Sigmoid colon (tissue), 7 donors: ENCODE data around the gene LEAP2. TPM values are rescaled to one million over a fixed set of nuclear protein-coding genes. Genes with fewer than 3 reads are reported as not detected.

Source experiments
- DNase-seq: peaks from one replicate; pipeline ENCODE4 v3.0.0-alpha.2; 2019
- H3K27ac ChIP-seq, 4 donors: fragments of 200-600 bp; sonication (generic); one replicate each; pipeline ENCODE4 v1.5.1; 2016 to 2019; ENCODE audit warnings: mild to moderate bottlenecking in 1 of 4
- H3K27me3 ChIP-seq, 3 donors: fragments of 200-600 bp; sonication (generic); one replicate each; pipeline ENCODE4 v1.5.1; 2019; ENCODE audit warnings: mild to moderate bottlenecking in 1 of 3
- H3K36me3 ChIP-seq, 4 donors: fragments of 200-600 bp; sonication (generic); one replicate each; pipeline ENCODE4 v1.5.1; 2016 to 2019
- H3K4me1 ChIP-seq, 4 donors: fragments of 200-600 bp; sonication (generic); one replicate each; pipeline ENCODE4 v1.5.1; 2017 to 2019
- H3K4me3 ChIP-seq, 4 donors: fragments of 200-600 bp; sonication (generic); one replicate each; pipeline ENCODE4 v1.5.1; 2017 to 2019; ENCODE audit warnings: mild to moderate bottlenecking in 2 of 4, moderate library complexity in 1 of 4
- H3K9me3 ChIP-seq, 4 donors: fragments of 200-600 bp in 3 of 4; sonication (generic) in 3 of 4; one replicate each; pipeline versions ENCODE4 v1.5.1 to v1.6.1; 2013 to 2019
- EP300 ChIP-seq, 4 donors: sonication (generic); formaldehyde crosslinking; IDR thresholded peaks; one replicate each; pipeline ENCODE4 v1.6.1; 2017; ENCODE audit warnings: antibody characterized with exemption in 4 of 4
- POLR2A ChIP-seq, 2 donors: fragments of 450-650 bp; IDR thresholded peaks; one replicate each; pipeline ENCODE4 v1.6.1; 2016; ENCODE audit warnings: antibody characterized with exemption in 2 of 2, mild to moderate bottlenecking in 2 of 2, moderate library complexity in 2 of 2
- POLR2AphosphoS5 ChIP-seq, 4 donors: sonication (generic); formaldehyde crosslinking; IDR thresholded peaks; one replicate each; pipeline ENCODE4 v1.6.1; 2017; ENCODE audit warnings: antibody characterized with exemption in 4 of 4
- WGBS, 2 donors: extraction: QIAGEN DNeasy Blood & Tissue Kit; methylation state at CpG; one replicate each; pipeline ENCODE4 v1.1.7; 2013; 5-methylcytosine and 5-hydroxymethylcytosine counted together
- intact Hi-C: fragments of 100-400 bp; cut with DNase I; formaldehyde crosslinking; loops from one replicate; pipeline ENCODE4 v1.15.1; 2023
- polyA plus RNA-seq, 3 donors: library from polyadenylated mRNA; stranded (reverse); fragments of 200-250 nt; gene quantifications; one replicate each; pipeline ENCODE4 v1.2.3, GENCODE V29; 2013
- total RNA-seq, 4 donors: library from RNA; depleted of rRNA; stranded (reverse); fragments of >200 nt; gene quantifications; one replicate each; pipeline ENCODE4 v1.1.0, GENCODE V29; 2016
- TF ChIP-seq, protein P1 (sequence below), 4 experiments: fragments of 450-650 bp in 3 of 4; fragments of 200-600 bp in 1 of 4; IDR thresholded peaks; one replicate each; pipeline ENCODE4 v1.5.1; 2016 to 2019; ENCODE audit warnings: antibody characterized with exemption in 4 of 4, mild to moderate bottlenecking in 3 of 4, moderate library complexity in 2 of 4
- donor health status: healthy with polysubstance abuse.
- donor health status: Bipolar disorder and iron deficiency.
- donor health status: healthy.

Gene LEAP2
- total and polyA plus RNA-seq, 7 donors: 0.36 to 1.7 (median 0.99) TPM

DNA sequence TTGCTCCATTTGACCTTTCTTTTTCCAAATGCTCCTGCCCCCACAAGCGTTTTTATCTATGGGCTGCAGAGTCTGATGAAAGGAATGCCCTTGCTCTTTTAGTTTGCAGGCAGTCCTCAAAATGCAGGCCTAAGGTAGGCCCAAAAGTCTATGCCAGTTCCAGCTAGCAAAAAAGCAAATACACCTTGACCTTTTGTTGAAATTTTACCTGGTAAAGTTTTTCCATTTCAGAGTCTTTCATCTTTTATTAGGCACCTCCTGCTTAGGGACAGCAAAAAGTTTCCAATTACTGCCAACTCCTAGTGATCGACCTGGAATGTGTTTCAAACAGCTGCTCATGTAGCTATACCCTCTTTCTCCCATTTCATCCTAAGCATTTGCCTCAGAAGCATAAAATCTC lies 2.7 kb upstream of the LEAP2 start:
- intact Hi-C loops: no loop called here
- TF ChIP-seq, protein P1, sequence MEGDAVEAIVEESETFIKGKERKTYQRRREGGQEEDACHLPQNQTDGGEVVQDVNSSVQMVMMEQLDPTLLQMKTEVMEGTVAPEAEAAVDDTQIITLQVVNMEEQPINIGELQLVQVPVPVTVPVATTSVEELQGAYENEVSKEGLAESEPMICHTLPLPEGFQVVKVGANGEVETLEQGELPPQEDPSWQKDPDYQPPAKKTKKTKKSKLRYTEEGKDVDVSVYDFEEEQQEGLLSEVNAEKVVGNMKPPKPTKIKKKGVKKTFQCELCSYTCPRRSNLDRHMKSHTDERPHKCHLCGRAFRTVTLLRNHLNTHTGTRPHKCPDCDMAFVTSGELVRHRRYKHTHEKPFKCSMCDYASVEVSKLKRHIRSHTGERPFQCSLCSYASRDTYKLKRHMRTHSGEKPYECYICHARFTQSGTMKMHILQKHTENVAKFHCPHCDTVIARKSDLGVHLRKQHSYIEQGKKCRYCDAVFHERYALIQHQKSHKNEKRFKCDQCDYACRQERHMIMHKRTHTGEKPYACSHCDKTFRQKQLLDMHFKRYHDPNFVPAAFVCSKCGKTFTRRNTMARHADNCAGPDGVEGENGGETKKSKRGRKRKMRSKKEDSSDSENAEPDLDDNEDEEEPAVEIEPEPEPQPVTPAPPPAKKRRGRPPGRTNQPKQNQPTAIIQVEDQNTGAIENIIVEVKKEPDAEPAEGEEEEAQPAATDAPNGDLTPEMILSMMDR (IDR thresholded peaks at IDR 0.05): no peak
- no peak for TF ChIP-seq POLR2AphosphoS5 (IDR thresholded peaks at IDR 0.05)
- TF ChIP-seq EP300 (IDR thresholded peaks at IDR 0.05): no peak
- TF ChIP-seq POLR2A (IDR thresholded peaks at IDR 0.05): no peak
- Histone ChIP-seq H3K4me1 (peaks cover 0 to 28% (median 16%) of the 10 kb centered on the region in 4 donors), H3K27ac (no peak overlapping the region), H3K9me3 (no peaks in the 10 kb centered on the region), H3K27me3 (no peaks in the 10 kb centered on the region), H3K4me3 (no peak overlapping the region), H3K36me3 (peaks cover 0 to 53% (median 10%) of the 10 kb centered on the region in 4 donors)
- 68 to 78% methylated on average over 2 of the region's 2 CpGs for WGBS, 2 donors
- no peak for DNase-seq

DNA sequence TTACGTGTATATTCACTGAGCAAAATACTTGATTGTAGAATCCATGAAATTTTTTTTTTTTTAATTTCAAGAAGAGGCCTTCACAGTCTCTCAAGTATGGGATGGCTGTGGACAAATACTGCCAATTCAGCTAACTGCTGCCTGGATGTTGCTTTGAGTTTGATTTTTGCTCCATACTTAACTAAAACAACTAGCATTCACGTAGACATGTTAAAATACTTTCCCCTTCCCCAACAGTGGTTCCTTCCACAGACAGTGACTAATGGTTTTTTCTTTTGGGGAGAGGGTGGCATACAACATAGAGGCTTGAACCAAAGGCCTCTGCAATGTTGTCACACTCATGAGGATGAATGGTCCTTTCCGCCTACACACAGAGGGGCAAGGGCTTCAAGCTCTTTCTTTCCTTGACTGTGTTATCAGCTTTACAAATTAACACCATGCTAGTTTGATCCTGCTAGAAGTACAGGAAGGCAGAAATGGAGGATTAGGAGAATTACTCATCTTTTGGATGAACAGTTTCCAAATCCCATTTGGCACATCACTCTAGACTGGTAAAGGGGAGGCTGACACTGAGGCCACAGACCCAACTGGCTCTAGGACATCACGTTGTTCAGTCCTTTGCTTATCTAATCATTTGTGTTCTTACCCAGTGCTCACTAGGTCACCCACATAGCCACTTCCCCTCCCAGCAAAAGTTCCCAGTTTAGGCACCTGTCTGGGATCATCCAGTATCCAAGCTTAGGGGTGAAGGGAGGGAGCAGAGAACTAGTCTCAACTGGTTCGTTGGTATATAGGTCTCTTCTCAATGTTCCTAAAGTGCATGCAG lies 1.8 kb upstream of the LEAP2 start:
- H3K27me3 ChIP-seq: no peaks in the 10 kb centered on the region
- no peak overlapping the region for H3K4me3 ChIP-seq
- peaks cover 0 to 24% (median 13%) of the 10 kb centered on the region in 4 donors for H3K4me1 ChIP-seq
- H3K27ac ChIP-seq: no peak overlapping the region
- H3K36me3 ChIP-seq: peaks cover 0 to 61% (median 11%) of the 10 kb centered on the region in 4 donors
- no peaks in the 10 kb centered on the region for H3K9me3 ChIP-seq
- DNase-seq: no peak
- WGBS, 2 donors: 90 to 91% methylated on average over 5 of the region's 5 CpGs
- TF ChIP-seq POLR2AphosphoS5 (IDR thresholded peaks at IDR 0.05) (peak in 1 of 4 donors; percentile 4), EP300 (IDR thresholded peaks at IDR 0.05) (no peak)
- intact Hi-C loops: no loop called here

DNA sequence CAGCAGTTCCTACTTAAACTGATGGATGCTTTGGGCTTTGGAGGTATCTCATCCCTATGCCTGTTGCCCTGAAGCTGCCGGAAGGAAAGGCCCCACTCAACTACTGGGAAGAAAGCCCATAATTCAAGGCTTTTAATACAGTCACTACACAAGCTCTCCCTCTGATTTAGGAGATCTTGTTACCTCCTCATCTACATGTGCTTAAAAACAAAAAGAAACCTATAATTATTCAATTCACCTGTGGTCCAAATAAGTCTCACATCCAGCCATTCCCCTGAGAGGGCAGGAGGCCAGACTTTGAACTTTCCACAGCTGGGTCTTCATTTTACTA lies 715 bp upstream of the LEAP2 start:
- H3K27ac ChIP-seq: peak overlapping the region in 1 of 4 donors; percentile 17
- whole genome bisulfite sequencing, 2 donors: 100% methylated on average over 1 of the region's 1 CpG
- H3K36me3 ChIP-seq: peaks cover 0 to 68% (median 11%) of the 10 kb centered on the region in 4 donors
- intact Hi-C loops: no loop called here
- H3K4me1 ChIP-seq: peaks cover 0 to 19% (median 11%) of the 10 kb centered on the region in 4 donors
- H3K27me3 ChIP-seq: no peaks in the 10 kb centered on the region
- H3K4me3 ChIP-seq: no peak overlapping the region
- TF ChIP-seq, protein P1 (IDR thresholded peaks at IDR 0.05): no peak
- TF ChIP-seq POLR2A (IDR thresholded peaks at IDR 0.05): no peak
- no peak for DNase-seq
- H3K9me3 ChIP-seq: no peaks in the 10 kb centered on the region

DNA sequence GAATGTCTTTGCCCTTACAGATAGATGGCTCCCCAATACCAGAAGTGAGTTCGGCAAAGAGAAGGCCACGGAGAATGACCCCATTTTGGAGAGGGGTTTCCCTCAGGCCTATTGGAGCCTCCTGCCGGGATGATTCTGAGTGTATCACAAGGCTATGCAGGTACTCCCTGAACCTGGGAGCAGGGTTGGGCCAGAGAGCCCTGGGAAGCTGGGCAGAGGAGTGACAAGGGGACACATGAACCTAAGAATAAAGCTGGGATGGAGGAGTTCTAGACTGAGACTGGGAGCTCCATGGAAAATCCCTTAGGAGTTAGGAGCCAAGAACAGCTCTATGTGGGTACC lies 433 bp downstream of the LEAP2 start:
- H3K9me3 ChIP-seq: no peaks in the 10 kb centered on the region
- 96 to 97% methylated on average over 3 of the region's 3 CpGs for WGBS, 2 donors
- no peaks in the 10 kb centered on the region for H3K27me3 ChIP-seq
- TF ChIP-seq POLR2AphosphoS5 (IDR thresholded peaks at IDR 0.05) (no peak), POLR2A (IDR thresholded peaks at IDR 0.05) (no peak), EP300 (IDR thresholded peaks at IDR 0.05) (no peak)
- TF ChIP-seq, protein P1 (IDR thresholded peaks at IDR 0.05): no peak
- no peak overlapping the region for H3K4me3 ChIP-seq
- H3K36me3 ChIP-seq: peaks cover 0 to 67% (median 11%) of the 10 kb centered on the region in 4 donors
- H3K27ac ChIP-seq: no peak overlapping the region
- no peak for DNase-seq
- H3K4me1 ChIP-seq: peaks cover 0 to 20% (median 11%) of the 10 kb centered on the region in 4 donors
- intact Hi-C loops: no loop called here

DNA sequence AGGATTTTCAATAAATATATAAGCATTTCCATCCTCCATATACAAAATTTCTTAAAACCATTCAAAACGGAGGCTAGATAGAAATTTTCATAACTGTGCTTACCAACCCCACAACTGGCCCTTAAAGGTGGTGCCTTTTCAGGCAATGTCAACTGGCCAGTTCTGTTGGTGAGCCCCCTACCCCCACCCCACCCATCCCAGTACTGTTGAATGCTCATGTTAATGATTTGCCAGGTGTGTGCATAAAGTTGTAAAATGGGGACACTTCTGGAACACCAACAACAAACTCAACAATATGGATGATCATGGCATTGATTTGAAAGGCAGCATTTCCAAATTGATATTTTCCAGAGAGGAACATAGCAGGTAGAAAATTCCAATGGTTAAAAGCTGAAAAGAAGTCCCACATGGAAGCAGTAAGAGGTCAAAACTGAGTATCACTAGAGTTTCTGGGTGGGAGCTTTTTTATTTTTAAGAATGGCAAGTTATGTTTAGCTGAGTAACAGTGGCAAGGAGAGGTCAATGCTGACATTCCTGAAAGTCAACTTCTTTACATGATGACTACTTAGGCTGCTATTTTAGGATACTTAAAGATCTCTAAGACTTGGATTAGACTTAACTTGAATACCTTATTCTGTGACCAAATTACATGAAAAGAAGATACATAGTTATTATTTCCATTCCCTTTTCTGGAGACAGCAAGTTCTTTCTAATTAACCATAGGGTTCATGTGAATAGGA lies 2.7 kb downstream of the LEAP2 start:
- no peak overlapping the region for H3K27ac ChIP-seq

More for the DNA sequence above, 2.7 kb downstream of the LEAP2 start:
- peaks cover 9 to 69% (median 24%) of the 10 kb centered on the region in 4 donors for H3K36me3 ChIP-seq
- intact Hi-C loops: no loop called here
- H3K27me3 ChIP-seq: no peaks in the 10 kb centered on the region
- 83 to 95% methylated on average over 1 of the region's 1 CpG for WGBS, 2 donors
- no peak for DNase-seq
- H3K9me3 ChIP-seq: no peaks in the 10 kb centered on the region
- no peak overlapping the region for H3K4me3 ChIP-seq
- peaks cover 0 to 20% (median 11%) of the 10 kb centered on the region in 4 donors for H3K4me1 ChIP-seq
- TF ChIP-seq, protein P1 (IDR thresholded peaks at IDR 0.05): no peak
- no peak for TF ChIP-seq EP300 (IDR thresholded peaks at IDR 0.05)
- TF ChIP-seq POLR2AphosphoS5 (IDR thresholded peaks at IDR 0.05): no peak
- TF ChIP-seq POLR2A (IDR thresholded peaks at IDR 0.05): no peak
